ENCODE data around the gene DNAAF9.

Gene DNAAF9

GRCh38 chr20:3404402-3404801 is 3.1 kb downstream of the DNAAF9 start:
- Histone ChIP-seq H3K9me3 (ENCODE audit: severe bottlenecking) (no peaks in the 10 kb centered on the region), H3K4me3 (ENCODE audit: severe bottlenecking) (no peak overlapping the region), H3K27me3 (ENCODE audit: insufficient read depth, poor library complexity, severe bottlenecking) (no peaks in the 10 kb centered on the region), H3K36me3 (ENCODE audit: low read depth) (0 out of 2 replicates have a peak, but pooled peaks cover 6% of the 10 kb centered on the region), H3K27ac (ENCODE audit: poor library complexity, severe bottlenecking) (no peak overlapping the region), H3K4me1 (ENCODE audit: insufficient read depth, poor library complexity, severe bottlenecking) (peaks cover 5% of the 10 kb centered on the region)
- no peak for ATAC-seq (ENCODE audit: low read depth)
- TF ChIP-seq CTCF (IDR thresholded peaks at IDR 0.05; ENCODE audit: poor library complexity, severe bottlenecking) = no peak
- DNase-seq (ENCODE audit: low spot score) = no peak

GRCh38 chr20:3403741-3404140 is 3.7 kb downstream of the DNAAF9 start:
- no peak overlapping the region for H3K27ac ChIP-seq (ENCODE audit: poor library complexity, severe bottlenecking)
- H3K9me3 ChIP-seq (ENCODE audit: severe bottlenecking) = no peaks in the 10 kb centered on the region
- DNase-seq (ENCODE audit: low spot score) (no peak), ATAC-seq (ENCODE audit: low read depth) (no peak)
- H3K36me3 ChIP-seq (ENCODE audit: low read depth) = 0 out of 2 replicates have a peak, but pooled peaks cover 6% of the 10 kb centered on the region
- H3K4me3 ChIP-seq (ENCODE audit: severe bottlenecking) = no peak overlapping the region
- H3K4me1 ChIP-seq (ENCODE audit: insufficient read depth, poor library complexity, severe bottlenecking) = peaks cover 5% of the 10 kb centered on the region
- no peaks in the 10 kb centered on the region for H3K27me3 ChIP-seq (ENCODE audit: insufficient read depth, poor library complexity, severe bottlenecking)
- no peak for TF ChIP-seq CTCF (IDR thresholded peaks at IDR 0.05; ENCODE audit: poor library complexity, severe bottlenecking)

GRCh38 chr20:3402453-3402852 is 5.0 kb downstream of the DNAAF9 start:
- ATAC-seq (ENCODE audit: low read depth) (no peak), DNase-seq (ENCODE audit: low spot score) (no peak)
- no peak overlapping the region for H3K27ac ChIP-seq (ENCODE audit: poor library complexity, severe bottlenecking)
- no peaks in the 10 kb centered on the region for H3K27me3 ChIP-seq (ENCODE audit: insufficient read depth, poor library complexity, severe bottlenecking)
- no peak overlapping the region for H3K4me3 ChIP-seq (ENCODE audit: severe bottlenecking)
- TF ChIP-seq CTCF (IDR thresholded peaks at IDR 0.05; ENCODE audit: poor library complexity, severe bottlenecking) = no peak
- 0 out of 2 replicates have a peak, but pooled peaks cover 6% of the 10 kb centered on the region for H3K36me3 ChIP-seq (ENCODE audit: low read depth)
- peaks cover 5% of the 10 kb centered on the region for H3K4me1 ChIP-seq (ENCODE audit: insufficient read depth, poor library complexity, severe bottlenecking)
- no peaks in the 10 kb centered on the region for H3K9me3 ChIP-seq (ENCODE audit: severe bottlenecking)

- no peaks in the 10 kb centered on the region for H3K27me3 ChIP-seq (ENCODE audit: insufficient read depth, poor library complexity, severe bottlenecking)
- H3K4me3 ChIP-seq (ENCODE audit: severe bottlenecking) = no peak overlapping the region
- ATAC-seq (ENCODE audit: low read depth) (no peak), DNase-seq (ENCODE audit: low spot score) (no peak)
- TF ChIP-seq CTCF (IDR thresholded peaks at IDR 0.05; ENCODE audit: poor library complexity, severe bottlenecking) = no peak
- peaks cover 5% of the 10 kb centered on the region for H3K9me3 ChIP-seq (ENCODE audit: severe bottlenecking)
- no peak overlapping the region for H3K27ac ChIP-seq (ENCODE audit: poor library complexity, severe bottlenecking)
- H3K36me3 ChIP-seq (ENCODE audit: low read depth) = 0 out of 2 replicates have a peak, but pooled peaks cover 6% of the 10 kb centered on the region
- peaks cover 5% of the 10 kb centered on the region for H3K4me1 ChIP-seq (ENCODE audit: insufficient read depth, poor library complexity, severe bottlenecking)
Observed at GRCh38 chr20:3400260-3401155, 7.0 kb downstream of the DNAAF9 start.
